GM19468 (cell line): ENCODE measurements around the gene ADSS2.

ENCODE experiments used
- ATAC-seq: cut with Tn5 transposase; IDR thresholded peaks from one replicate; pipeline ENCODE4 v1.9.1; 2021; ENCODE audit warnings: mild to moderate bottlenecking, moderate library complexity, moderate number of reproducible peaks; ENCODE audit not compliant: unreplicated experiment; ENCODE audit errors: extremely low read depth

ADSS2 gene

GRCh38 chr1:244447024-244447423 is 4.7 kb downstream of the ADSS2 start:
- no peak for ATAC-seq

- no peak for ATAC-seq
These were observed 6.2 kb downstream of the ADSS2 start for GRCh38 chr1:244445320-244446181.

GRCh38 chr1:244444854-244445253 is 6.9 kb downstream of the ADSS2 start:
- ATAC-seq: no peak

GRCh38 chr1:244442850-244443249 is 8.9 kb downstream of the ADSS2 start:
- ATAC-seq: no peak

- ATAC-seq: no peak
These were observed 12.2 kb downstream of the ADSS2 start for GRCh38 chr1:244439391-244440032.

- no peak for ATAC-seq
These were observed 14.6 kb downstream of the ADSS2 start for GRCh38 chr1:244437086-244437468.

GRCh38 chr1:244436336-244437085 is 15.2 kb downstream of the ADSS2 start:
- no peak for ATAC-seq

GRCh38 chr1:244435562-244436205 is 16.0 kb downstream of the ADSS2 start:
- no peak for ATAC-seq

- no peak for ATAC-seq
These were observed 20.5 kb downstream of the ADSS2 start for GRCh38 chr1:244431166-244431565.

- no peak for ATAC-seq
These were observed 21.9 kb downstream of the ADSS2 start for GRCh38 chr1:244429818-244430217.

- ATAC-seq: no peak
These were observed 24.1 kb downstream of the ADSS2 start for GRCh38 chr1:244427647-244428046.

- no peak for ATAC-seq
These were observed 26.9 kb downstream of the ADSS2 start for GRCh38 chr1:244424649-244425334.

GRCh38 chr1:244422174-244422573 is 29.5 kb downstream of the ADSS2 start:
- ATAC-seq: no peak

GRCh38 chr1:244419024-244419423 is 32.7 kb downstream of the ADSS2 start:
- ATAC-seq: no peak

- ATAC-seq: no peak
These were observed 37.2 kb downstream of the ADSS2 start for GRCh38 chr1:244414543-244414942.

- ATAC-seq: no peak
These were observed 38.0 kb downstream of the ADSS2 start for GRCh38 chr1:244413736-244414135.

- ATAC-seq: no peak
These were observed 39.5 kb downstream of the ADSS2 start for GRCh38 chr1:244412176-244412575.

GRCh38 chr1:244409701-244410100 is 42.0 kb downstream of the ADSS2 start:
- ATAC-seq: peak; percentile 75

- peak; percentile 54 for ATAC-seq
These were observed 45.4 kb downstream of the ADSS2 start for GRCh38 chr1:244406337-244406736.

- no peak for ATAC-seq
These were observed 45.9 kb downstream of the ADSS2 start for GRCh38 chr1:244405856-244406255.
